Mesenchymal stem cell (in vitro differentiated cells and primary cell): ENCODE measurements around the gene MORF4L1.

ENCODE experiments used
- DNase-seq: peaks from one replicate; pipeline ENCODE4 v3.0.0-alpha.2; 2013
- H2AFZ ChIP-seq: one replicate; pipeline ENCODE4 v1.6.1; 2013; ENCODE audit warnings: low read depth, mild to moderate bottlenecking, control low read depth, inconsistent platforms, low read length, moderate library complexity
- H2AK5ac ChIP-seq: 2 replicates; pipeline ENCODE4 v1.6.1; 2013; ENCODE audit warnings: low read length, moderate library complexity, mild to moderate bottlenecking, inconsistent platforms; ENCODE audit not compliant: severe bottlenecking
- H2BK120ac ChIP-seq: one replicate; pipeline ENCODE4 v1.6.1; 2013; ENCODE audit warnings: low read depth, mild to moderate bottlenecking, inconsistent platforms, low read length, moderate library complexity
- H2BK12ac ChIP-seq, 2 experiments: one replicate each; pipeline ENCODE4 v1.6.1; 2013; ENCODE audit warnings: inconsistent platforms in 2 of 2, low read length in 2 of 2, mild to moderate bottlenecking in 2 of 2, moderate library complexity in 2 of 2, control low read depth in 1 of 2
- H2BK15ac ChIP-seq: one replicate; pipeline ENCODE4 v1.6.1; 2013; ENCODE audit warnings: mild to moderate bottlenecking, low read depth, inconsistent platforms; ENCODE audit not compliant: poor library complexity, severe bottlenecking
- H2BK5ac ChIP-seq: 2 replicates; pipeline ENCODE4 v1.6.1; 2013; ENCODE audit warnings: low read depth, mild to moderate bottlenecking, low read length, control low read depth, inconsistent platforms; ENCODE audit not compliant: poor library complexity, severe bottlenecking
- H3K14ac ChIP-seq, 2 experiments: one replicate each; pipeline ENCODE4 v1.6.1; 2013; ENCODE audit warnings: inconsistent platforms in 2 of 2, low read length in 2 of 2, control low read depth in 1 of 2, mild to moderate bottlenecking in 1 of 2, moderate library complexity in 1 of 2
- H3K18ac ChIP-seq, 2 experiments: one replicate each; pipeline ENCODE4 v1.6.1; 2013; ENCODE audit warnings: inconsistent platforms in 2 of 2, low read length in 2 of 2, control low read depth in 1 of 2, low read depth in 1 of 2, mild to moderate bottlenecking in 1 of 2
- H3K23ac ChIP-seq, 2 experiments: one replicate each; pipeline ENCODE4 v1.6.1; 2013; ENCODE audit warnings: inconsistent platforms in 2 of 2, low read length in 2 of 2, mild to moderate bottlenecking in 2 of 2, moderate library complexity in 2 of 2, control low read depth in 1 of 2
- H3K27ac ChIP-seq: 2 replicates; pipeline ENCODE4 v1.5.1; 2013; ENCODE audit warnings: mild to moderate bottlenecking, moderate library complexity, low read length, control low read depth, inconsistent platforms; ENCODE audit not compliant: poor library complexity, severe bottlenecking
- H3K27me3 ChIP-seq, 2 experiments: 2 replicates each; pipeline versions ENCODE4 v1.6.1 to v1.7.0; 2013; ENCODE audit warnings: low read length in 2 of 2, mild to moderate bottlenecking in 2 of 2, moderate library complexity in 2 of 2, control low read depth in 1 of 2, inconsistent platforms in 1 of 2; ENCODE audit not compliant: control insufficient read depth in 1 of 2, insufficient read depth in 1 of 2
- H3K36me3 ChIP-seq, 2 experiments: 2 replicates each; pipeline versions ENCODE4 v1.6.1 to v1.7.0; 2013; ENCODE audit warnings: low read length in 2 of 2, control low read depth in 1 of 2, inconsistent platforms in 1 of 2, low read depth in 1 of 2, mild to moderate bottlenecking in 1 of 2; ENCODE audit not compliant: insufficient read depth in 2 of 2, control insufficient read depth in 1 of 2
- H3K4ac ChIP-seq, 2 experiments: one replicate each; pipeline ENCODE4 v1.6.1; 2013; ENCODE audit warnings: inconsistent platforms in 2 of 2, low read length in 2 of 2, mild to moderate bottlenecking in 2 of 2, moderate library complexity in 2 of 2, control low read depth in 1 of 2, low read depth in 1 of 2
- H3K4me1 ChIP-seq: 2 replicates; pipeline ENCODE4 v1.6.1; 2013; ENCODE audit warnings: low read depth, low read length, control low read depth; ENCODE audit not compliant: control insufficient read depth, insufficient read depth
- H3K4me2 ChIP-seq: 2 replicates; pipeline ENCODE4 v1.6.1; 2013; ENCODE audit warnings: low read length, mild to moderate bottlenecking, inconsistent platforms; ENCODE audit not compliant: poor library complexity, severe bottlenecking
- H3K4me3 ChIP-seq, 2 experiments: 2 replicates each; pipeline versions ENCODE4 v1.5.1 to v1.7.0; 2013; ENCODE audit warnings: low read length in 2 of 2, mild to moderate bottlenecking in 2 of 2, control low read depth in 1 of 2, low read depth in 1 of 2; ENCODE audit not compliant: insufficient read depth in 1 of 2
- H3K79me1 ChIP-seq: replicated peaks from 2 replicates; pipeline ENCODE4 v1.6.1; 2013; ENCODE audit warnings: mild to moderate bottlenecking, control low read depth, low read length, inconsistent platforms; ENCODE audit not compliant: poor library complexity, severe bottlenecking
- H3K9ac ChIP-seq: 2 replicates; pipeline ENCODE4 v1.7.0; 2013; ENCODE audit warnings: mild to moderate bottlenecking, low read length, moderate library complexity
- H3K9me3 ChIP-seq: 2 replicates; pipeline ENCODE4 v1.7.0; 2013; ENCODE audit warnings: mild to moderate bottlenecking, low read length; ENCODE audit not compliant: control insufficient read depth
- H4K8ac ChIP-seq: one replicate; pipeline ENCODE4 v1.6.1; 2013; ENCODE audit warnings: inconsistent platforms, mild to moderate bottlenecking, low read length, moderate library complexity
- H4K91ac ChIP-seq: one replicate; pipeline ENCODE4 v1.6.1; 2013; ENCODE audit warnings: mild to moderate bottlenecking, low read length, inconsistent platforms
- WGBS: methylation state at CpG from one replicate; pipeline ENCODE4 v1.1.7; 2013; ENCODE audit warnings: mixed read lengths; 5-methylcytosine and 5-hydroxymethylcytosine counted together

The MORF4L1 gene

DNA sequence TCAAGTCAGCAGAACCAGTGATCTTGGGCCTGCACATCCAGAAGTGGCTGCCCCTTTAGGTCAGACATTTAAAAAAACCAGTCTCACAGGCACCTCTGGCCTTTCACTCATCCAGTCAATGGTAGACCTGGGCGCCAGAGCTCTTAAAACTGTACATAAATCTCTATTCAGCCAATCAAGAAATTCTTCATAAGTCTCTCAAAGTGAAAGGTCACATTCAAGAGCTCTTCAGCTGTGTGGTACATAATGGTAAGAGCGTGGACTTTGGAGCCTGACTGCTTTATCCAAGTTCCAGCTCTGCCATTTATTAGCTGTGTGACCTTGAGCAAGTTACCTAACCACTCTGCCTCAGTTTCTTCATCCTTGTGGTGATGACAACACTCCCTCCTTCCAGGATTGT lies 22.3 kb upstream of the MORF4L1 start:
- Histone ChIP-seq H2AK5ac (no peak overlapping the region), H3K14ac (no peak overlapping the region), H3K9me3 (no peaks in the 10 kb centered on the region), H3K23ac (no peak overlapping the region), H3K4me3 (no peak overlapping the region), H4K8ac (no peak overlapping the region), H3K4me2 (no peak overlapping the region), H2AFZ (no peak overlapping the region), H3K18ac (no peak overlapping the region), H2BK120ac (no peak overlapping the region), H3K79me1 (no peaks in the 10 kb centered on the region), H4K91ac (no peak overlapping the region), H3K27me3 (no peaks in the 10 kb centered on the region), H3K36me3 (no peaks in the 10 kb centered on the region), H3K4ac (no peak overlapping the region), H2BK15ac (no peak overlapping the region), H2BK12ac (no peak overlapping the region), H3K4me1 (peaks cover 2% of the 10 kb centered on the region), H3K27ac (no peak overlapping the region), H3K9ac (no peak overlapping the region), H2BK5ac (no peak overlapping the region)
- no peak for DNase-seq
- WGBS, result 73% methylated on average over 2 of the region's 2 CpGs

DNA sequence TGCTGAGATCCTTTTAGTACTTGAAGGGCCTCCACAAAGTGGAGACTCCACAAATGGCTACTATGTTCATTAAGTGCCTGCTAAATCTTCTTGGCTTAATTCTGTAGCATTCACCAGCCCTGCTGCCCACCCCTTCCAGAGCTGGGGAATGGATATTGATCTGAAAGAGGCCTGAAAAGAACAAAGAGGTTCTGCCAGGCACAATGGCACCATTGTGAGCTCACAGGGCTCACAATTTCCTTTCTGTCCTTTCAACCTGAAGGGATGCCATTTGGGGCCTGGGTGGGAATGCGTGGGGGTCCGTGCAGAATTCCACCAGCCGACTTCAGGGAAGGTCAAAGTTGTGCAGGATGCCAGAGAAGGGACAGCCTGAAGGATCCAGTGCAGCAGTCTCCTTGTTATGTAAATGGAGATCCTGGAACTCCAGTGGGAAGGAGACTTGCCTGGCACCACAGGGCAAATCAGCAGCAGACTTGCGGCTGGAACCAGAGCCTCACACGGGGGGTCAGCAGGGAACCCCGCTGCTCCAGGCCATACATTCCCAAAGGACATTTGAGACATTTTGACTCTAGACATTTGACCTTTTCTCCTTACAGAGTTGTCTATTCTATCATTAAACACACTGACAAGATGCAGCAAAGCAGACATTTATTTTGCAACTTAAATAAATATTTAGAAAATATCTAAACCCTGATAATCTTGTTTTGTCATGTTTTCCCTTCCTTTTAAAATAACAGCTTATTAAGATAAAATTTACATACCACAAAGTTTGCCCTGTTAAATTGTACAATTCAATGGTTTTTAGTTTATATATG lies 21.5 kb upstream of the MORF4L1 start:
- Histone ChIP-seq H3K9me3 (no peaks in the 10 kb centered on the region), H3K36me3 (no peaks in the 10 kb centered on the region), H2BK120ac (no peak overlapping the region), H3K4me1 (peaks cover 2% of the 10 kb centered on the region), H2BK12ac (no peak overlapping the region), H3K14ac (peak overlapping the region in 1 of 2 experiments; percentile 20), H2AK5ac (no peak overlapping the region), H2BK5ac (no peak overlapping the region), H3K4ac (no peak overlapping the region), H3K79me1 (no peaks in the 10 kb centered on the region), H3K18ac (peak overlapping the region in 1 of 2 experiments; percentile 30), H4K8ac (no peak overlapping the region), H3K9ac (no peak overlapping the region), H3K27me3 (no peaks in the 10 kb centered on the region), H4K91ac (no peak overlapping the region), H2BK15ac (no peak overlapping the region), H2AFZ (no peak overlapping the region), H3K4me2 (no peak overlapping the region), H3K23ac (no peak overlapping the region), H3K4me3 (no peak overlapping the region), H3K27ac (no peak overlapping the region)
- peak; percentile 29 for DNase-seq
- 43% methylated on average over 6 of the region's 6 CpGs for WGBS

DNA sequence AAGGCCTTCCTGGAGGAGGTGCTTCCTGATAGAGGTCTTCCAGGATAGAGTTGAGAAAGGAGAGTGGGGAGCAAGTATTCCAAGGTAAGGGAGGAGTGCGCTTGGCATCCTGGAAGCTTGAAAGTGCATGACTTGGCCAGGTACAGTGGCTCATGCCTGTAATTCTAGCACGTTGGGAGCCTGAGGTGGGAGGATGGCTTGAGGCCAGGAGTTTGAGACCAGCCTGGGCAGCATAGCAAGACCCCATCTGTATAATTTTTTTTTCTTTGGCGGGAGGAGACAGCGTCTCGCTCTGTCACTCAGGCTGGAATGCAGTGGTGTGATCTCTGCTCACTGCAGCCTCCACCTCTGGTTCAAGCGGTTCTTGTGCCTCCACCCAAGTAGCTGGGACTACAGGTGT lies 19.2 kb upstream of the MORF4L1 start:
- Histone ChIP-seq H2AFZ (no peak overlapping the region), H3K9me3 (no peaks in the 10 kb centered on the region), H3K4ac (no peak overlapping the region), H3K18ac (no peak overlapping the region), H2BK120ac (no peak overlapping the region), H2BK5ac (no peak overlapping the region), H3K27ac (no peak overlapping the region), H3K4me2 (no peak overlapping the region), H4K8ac (no peak overlapping the region), H2BK15ac (no peak overlapping the region), H3K14ac (no peak overlapping the region), H2BK12ac (no peak overlapping the region), H3K36me3 (no peaks in the 10 kb centered on the region), H3K27me3 (no peaks in the 10 kb centered on the region), H4K91ac (no peak overlapping the region), H3K9ac (no peak overlapping the region), H3K23ac (no peak overlapping the region), H3K4me1 (peaks cover 2% of the 10 kb centered on the region), H3K4me3 (no peak overlapping the region), H2AK5ac (no peak overlapping the region), H3K79me1 (no peaks in the 10 kb centered on the region)
- no peak for DNase-seq
- 92% methylated on average over 6 of the region's 6 CpGs for WGBS

DNA sequence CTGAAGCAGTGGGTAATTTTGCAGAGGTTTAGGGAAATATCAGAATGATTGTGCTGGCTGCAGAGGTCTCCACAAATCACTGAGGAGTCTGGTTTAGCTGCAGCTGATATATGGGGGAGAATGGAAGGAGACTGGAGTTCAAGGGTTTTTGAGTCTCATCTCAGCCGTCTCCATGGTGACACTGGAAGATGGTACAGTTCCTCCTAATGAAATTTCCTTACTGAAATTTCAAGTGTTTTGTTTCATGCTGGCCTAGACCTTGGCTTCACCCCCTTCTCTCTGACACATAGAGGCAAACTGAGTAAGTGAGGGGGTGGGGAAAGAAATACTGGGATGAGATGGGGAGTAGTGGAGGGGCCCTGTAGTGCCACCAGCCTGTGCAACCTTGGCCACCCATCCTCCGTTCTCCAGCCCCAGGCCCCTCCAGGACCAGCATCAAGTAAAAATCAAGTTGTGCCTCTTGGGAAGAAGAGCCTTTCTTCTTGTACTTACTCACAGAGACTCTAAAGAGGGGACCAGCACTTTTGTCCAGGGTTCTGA lies 17.8 kb upstream of the MORF4L1 start:
- Histone ChIP-seq H2BK5ac (no peak overlapping the region), H2BK12ac (no peak overlapping the region), H4K91ac (no peak overlapping the region)

More for the DNA sequence above, 17.8 kb upstream of the MORF4L1 start:
- Histone ChIP-seq H3K23ac (no peak overlapping the region), H2BK120ac (no peak overlapping the region), H3K9ac (no peak overlapping the region), H3K9me3 (no peaks in the 10 kb centered on the region), H3K27me3 (no peaks in the 10 kb centered on the region), H2AFZ (no peak overlapping the region), H3K4me2 (no peak overlapping the region), H3K18ac (no peak overlapping the region), H4K8ac (no peak overlapping the region), H2BK15ac (no peak overlapping the region), H3K79me1 (no peaks in the 10 kb centered on the region), H3K4ac (no peak overlapping the region), H3K4me1 (peaks cover 2% of the 10 kb centered on the region), H2AK5ac (no peak overlapping the region), H3K14ac (no peak overlapping the region), H3K27ac (no peak overlapping the region), H3K36me3 (no peaks in the 10 kb centered on the region), H3K4me3 (no peak overlapping the region)
- no peak for DNase-seq
- 86% methylated on average over 1 of the region's 2 CpGs for WGBS
